GM12878 (cell line): ENCODE data around the gene MKNK1. TPM values are rescaled to one million over a fixed set of nuclear protein-coding genes. Genes with fewer than 3 reads are reported as not detected.

Source experiments
- ATAC-seq: fragments of 200-7000 bp; cut with Tn5 transposase; 3 replicates; pipeline ENCODE4 v1.9.1; 2020; ENCODE audit warnings: mild to moderate bottlenecking, moderate library complexity
- BruUV-seq: library from RNA; stranded (reverse); fragments of 400-500 nt; replicated peaks from 2 replicates; lab custom pipeline; 2021; lab: Mats Ljungman, UMichigan
- CTCF ChIA-PET: fragments of 300-600 bp; sonication (Branson Sonifier 250); formaldehyde crosslinking; extraction: SDS; loops from one replicate; lab custom pipeline; 2021; ENCODE audit warnings: inconsistent platforms; lab: Yijun Ruan, JAX
- POLR2A ChIA-PET: fragments of 350-600 bp; formaldehyde crosslinking; extraction: SDS; loops from one replicate; lab custom pipeline; 2021; ENCODE audit warnings: inconsistent platforms; lab: Charles Lee
- RAD21 ChIA-PET: fragments of 300-600 bp; sonication (Branson Sonifier 250); formaldehyde crosslinking; loops from one replicate; lab custom pipeline; 2023; ENCODE audit warnings: antibody characterized with exemption; ENCODE audit not compliant: unreplicated experiment; lab: Charles Lee
- SMC1A ChIA-PET: fragments of 300-600 bp; sonication (Branson Sonifier 250); formaldehyde crosslinking; loops from one replicate; lab custom pipeline; 2023; ENCODE audit not compliant: unreplicated experiment, uncharacterized antibody; lab: Charles Lee
- DNase-seq: peaks from one replicate; pipeline ENCODE4 v3.0.0-alpha.2; 2011; ENCODE audit warnings: low read depth, low spot score
- FAIRE-seq: peaks from 3 replicates; lab custom pipeline; 2011; peaks lifted over from hg19 to GRCh38; lab: Jason Lieb, UNC
- H2AFZ ChIP-seq: 2 replicates; pipeline ENCODE4 v1.6.0; 2011; ENCODE audit warnings: low read depth, low read length, control low read depth; ENCODE audit not compliant: control insufficient read depth
- H3K27ac ChIP-seq: 2 replicates; pipeline ENCODE4 v1.5.1; 2011; ENCODE audit warnings: control low read depth; ENCODE audit not compliant: control insufficient read depth, insufficient read depth
- H3K27me3 ChIP-seq, 2 experiments: replicated peaks in 1 of 2; 2 replicates each; pipeline versions ENCODE4 v1.6.0 to v1.6.1; 2011; ENCODE audit warnings: low read length in 1 of 2; ENCODE audit not compliant: control insufficient read depth in 2 of 2, insufficient read depth in 2 of 2
- H3K36me3 ChIP-seq, 2 experiments: 2 replicates each; pipeline ENCODE4 v1.5.1; 2011; ENCODE audit warnings: low read length in 1 of 2; ENCODE audit not compliant: control insufficient read depth in 2 of 2, insufficient read depth in 2 of 2
- H3K4me1 ChIP-seq: 2 replicates; pipeline ENCODE4 v1.6.1; 2011; ENCODE audit warnings: mild to moderate bottlenecking, low read length, moderate library complexity, mixed read lengths; ENCODE audit not compliant: control insufficient read depth, insufficient read depth
- H3K4me2 ChIP-seq: 2 replicates; pipeline ENCODE4 v1.6.0; 2011; ENCODE audit warnings: control low read depth; ENCODE audit not compliant: control insufficient read depth, insufficient read depth
- H3K4me3 ChIP-seq: fragments of 200-600 bp; sonication (generic); 2 replicates; pipeline ENCODE4 v1.5.1; 2016
- H3K79me2 ChIP-seq: 2 replicates; pipeline ENCODE4 v1.6.0; 2011; ENCODE audit warnings: low read length; ENCODE audit not compliant: control insufficient read depth, insufficient read depth
- H3K9ac ChIP-seq: 2 replicates; pipeline ENCODE4 v1.8.0; 2011; ENCODE audit warnings: low read length, control low read depth, mixed read lengths; ENCODE audit not compliant: control insufficient read depth, insufficient read depth
- H3K9me3 ChIP-seq: replicated peaks from 3 replicates; pipeline ENCODE4 v1.5.1; 2011; ENCODE audit warnings: mild to moderate bottlenecking, low read length; ENCODE audit not compliant: control insufficient read depth, insufficient read depth
- H4K20me1 ChIP-seq: 2 replicates; pipeline ENCODE4 v1.6.0; 2011; ENCODE audit not compliant: control insufficient read depth, insufficient read depth
- BACH1 ChIP-seq: fragments of 450-650 bp; IDR thresholded peaks from 2 replicates; pipeline ENCODE4 v1.6.1; 2017; ENCODE audit warnings: mild to moderate bottlenecking, borderline replicate concordance
- BCL3 ChIP-seq: IDR thresholded peaks from 2 replicates; pipeline ENCODE4 v1.6.1; 2011; ENCODE audit warnings: borderline replicate concordance, low read depth, mild to moderate bottlenecking, moderate library complexity, low read length; ENCODE audit not compliant: insufficient read depth, poor library complexity, severe bottlenecking
- KAT2A ChIP-seq: conservative IDR thresholded peaks from 2 replicates; pipeline ENCODE4 v1.6.1; 2011; ENCODE audit warnings: low read depth, low read length; ENCODE audit not compliant: control insufficient read depth
- NFXL1 ChIP-seq: fragments of 450-650 bp; IDR thresholded peaks from 2 replicates; pipeline ENCODE4 v1.6.1; 2017; ENCODE audit warnings: antibody characterized with exemption, mild to moderate bottlenecking, borderline replicate concordance
- YY1 ChIP-seq: IDR thresholded peaks from 2 replicates; pipeline ENCODE4 v1.6.1; 2011; ENCODE audit warnings: low read depth, mild to moderate bottlenecking, low read length
- ZBTB40 ChIP-seq: fragments of 450-650 bp; IDR thresholded peaks from 2 replicates; pipeline ENCODE4 v1.6.1; 2016; ENCODE audit warnings: mild to moderate bottlenecking, moderate library complexity, borderline replicate concordance
- ZNF274 ChIP-seq: IDR thresholded peaks from one replicate; pipeline ENCODE4 v1.8.0; 2011; ENCODE audit not compliant: insufficient read length, insufficient read depth
- WGBS: methylation state at CpG from one replicate; pipeline ENCODE4 v1.1.6; 2016; ENCODE audit warnings: low lambda C conversion rate; ENCODE audit not compliant: insufficient replicate concordance, insufficient coverage; ENCODE audit errors: missing lambda C conversion rate; 5-methylcytosine and 5-hydroxymethylcytosine counted together
- in situ Hi-C: fragments of 300-500 bp; cut with MboI; formaldehyde crosslinking; loops from 9 replicates; pipeline ENCODE4 v1.14.3; 2018; ENCODE audit warnings: mixed read lengths
- intact Hi-C: fragments of 100-400 bp; cut with micrococcal nuclease; formaldehyde crosslinking; loops from one replicate; pipeline ENCODE4 v1.14.2; 2022; ENCODE audit not compliant: unreplicated experiment
- polyA plus RNA-seq, 11 experiments: library from polyadenylated mRNA; depleted of rRNA in 4 of 11; unstranded in 6 of 11; stranded (reverse) in 5 of 11; fragments of >200 nt; fragmentation: Nextera tagmentation in 4 of 11; fragmentation: Illumina TruSeq in 1 of 11; extraction: Ambion mirVana in 4 of 11; extraction: Trizol in 1 of 11; gene quantifications; 1 replicate in 1 of 11; 2 replicates in 10 of 11; pipeline versions ENCODE4 v1.2.1 to v1.2.3, GENCODE V29; 2011 to 2016; ENCODE audit warnings: inconsistent platforms in 2 of 11, missing spikeins in 2 of 11, low read depth in 1 of 11
- total RNA-seq, 4 experiments: library from RNA; depleted of rRNA in 3 of 4; stranded (reverse); fragments of >200 nt in 3 of 4; fragmentation: Illumina TruSeq in 1 of 4; extraction: Trizol in 1 of 4; gene quantifications; 2 replicates each; pipeline versions ENCODE4 v1.2.1 to v1.2.3, GENCODE V29; 2013 to 2021
- TF ChIP-seq, protein P1 (sequence below): IDR thresholded peaks from 2 replicates; pipeline ENCODE4 v1.6.1; 2012; ENCODE audit warnings: low read depth, low read length, improper control_type of control experiment
- TF ChIP-seq, protein P2 (sequence below): fragments of 450-650 bp; IDR thresholded peaks from 2 replicates; pipeline ENCODE4 v1.6.1; 2016; ENCODE audit warnings: mild to moderate bottlenecking
- TF ChIP-seq, protein P3 (sequence below): fragments of 150-350 bp; IDR thresholded peaks from 2 replicates; pipeline ENCODE4 v1.6.1; 2014; ENCODE audit warnings: mild to moderate bottlenecking, low read depth, low read length
- TF ChIP-seq, protein P4 (sequence below): fragments of 450-650 bp; conservative IDR thresholded peaks from 2 replicates; pipeline ENCODE4 v1.6.1; 2017; ENCODE audit warnings: mild to moderate bottlenecking, moderate library complexity

The MKNK1 gene
- total and polyA plus RNA-seq, 10 of the 15 experiments (the other 5 are each of a cell fraction or from before 2014, with no cell fraction given): 13.7 to 29.9 (median 26.5) TPM

DNA sequence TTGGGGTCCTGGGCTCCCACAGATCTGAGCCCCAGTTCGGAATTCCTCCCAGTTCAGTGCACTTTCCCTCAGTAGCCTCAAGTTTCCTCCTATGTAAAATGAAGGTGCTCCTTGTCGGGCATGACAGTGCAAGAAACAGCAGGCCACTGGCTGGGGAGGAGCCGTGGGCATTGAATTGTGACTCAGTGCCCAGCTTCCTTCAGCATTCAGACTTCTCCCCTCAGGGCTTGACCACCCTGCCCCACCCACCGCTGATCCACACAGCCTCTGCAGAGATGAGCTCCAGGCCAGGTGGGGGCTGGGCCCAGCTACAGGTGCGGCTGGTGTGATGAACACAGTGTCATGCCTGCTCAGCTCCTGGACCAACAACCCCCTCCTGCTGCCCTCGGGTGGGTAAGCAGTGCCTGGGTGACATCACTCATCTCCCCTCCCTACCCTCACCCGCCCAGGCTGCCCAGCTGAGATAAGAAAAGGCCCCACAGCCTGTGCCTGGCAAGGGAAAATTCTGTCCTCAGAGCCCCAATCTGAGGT is 7.7 kb upstream of the MKNK1 start:
- RAD21 ChIA-PET: no interaction called here
- no peak overlapping the region; the same call in 1 of the 2 replicates for H3K9ac ChIP-seq
- H4K20me1 ChIP-seq: no peaks in the 10 kb centered on the region
- DNase-seq: no peak
- POLR2A ChIA-PET: interaction anchor here (8.8 kb wide), 1 partner anchor 8 kb away, joined by 124 read pairs; the partner anchor contains the start of gene MKNK1
- H3K27me3 ChIP-seq: no peaks in the 10 kb centered on the region
- no peak overlapping the region for H2AFZ ChIP-seq
- H3K4me3 ChIP-seq: peak overlapping the region; percentile 32; the same call in 1 of the 2 replicates
- in situ Hi-C loops: no loop called here
- H3K27ac ChIP-seq: no peak overlapping the region; the same call in 1 of the 2 replicates
- no peak for ATAC-seq
- intact Hi-C loops: no loop called here
- peak overlapping the region; percentile 30 for H3K4me2 ChIP-seq
- peaks cover 27% of the 10 kb centered on the region for H3K4me1 ChIP-seq
- 81% methylated on average over 7 of the region's 7 CpGs for WGBS
- peaks cover 0 to 6% of the 10 kb centered on the region in 2 experiments; a peak in 2 of 4 replicates for H3K36me3 ChIP-seq
- SMC1A ChIA-PET: no interaction called here
- CTCF ChIA-PET: no interaction called here
- peaks cover 36% of the 10 kb centered on the region for H3K79me2 ChIP-seq
- TF ChIP-seq, protein P1, sequence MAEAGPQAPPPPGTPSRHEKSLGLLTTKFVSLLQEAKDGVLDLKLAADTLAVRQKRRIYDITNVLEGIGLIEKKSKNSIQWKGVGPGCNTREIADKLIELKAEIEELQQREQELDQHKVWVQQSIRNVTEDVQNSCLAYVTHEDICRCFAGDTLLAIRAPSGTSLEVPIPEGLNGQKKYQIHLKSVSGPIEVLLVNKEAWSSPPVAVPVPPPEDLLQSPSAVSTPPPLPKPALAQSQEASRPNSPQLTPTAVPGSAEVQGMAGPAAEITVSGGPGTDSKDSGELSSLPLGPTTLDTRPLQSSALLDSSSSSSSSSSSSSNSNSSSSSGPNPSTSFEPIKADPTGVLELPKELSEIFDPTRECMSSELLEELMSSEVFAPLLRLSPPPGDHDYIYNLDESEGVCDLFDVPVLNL: no peak
- no peak for TF ChIP-seq NFXL1
- TF ChIP-seq YY1: no peak
- TF ChIP-seq, protein P2, sequence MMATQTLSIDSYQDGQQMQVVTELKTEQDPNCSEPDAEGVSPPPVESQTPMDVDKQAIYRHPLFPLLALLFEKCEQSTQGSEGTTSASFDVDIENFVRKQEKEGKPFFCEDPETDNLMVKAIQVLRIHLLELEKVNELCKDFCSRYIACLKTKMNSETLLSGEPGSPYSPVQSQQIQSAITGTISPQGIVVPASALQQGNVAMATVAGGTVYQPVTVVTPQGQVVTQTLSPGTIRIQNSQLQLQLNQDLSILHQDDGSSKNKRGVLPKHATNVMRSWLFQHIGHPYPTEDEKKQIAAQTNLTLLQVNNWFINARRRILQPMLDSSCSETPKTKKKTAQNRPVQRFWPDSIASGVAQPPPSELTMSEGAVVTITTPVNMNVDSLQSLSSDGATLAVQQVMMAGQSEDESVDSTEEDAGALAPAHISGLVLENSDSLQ: no peak
- TF ChIP-seq KAT2A: no peak
- TF ChIP-seq BCL3: no peak
- TF ChIP-seq, protein P3, sequence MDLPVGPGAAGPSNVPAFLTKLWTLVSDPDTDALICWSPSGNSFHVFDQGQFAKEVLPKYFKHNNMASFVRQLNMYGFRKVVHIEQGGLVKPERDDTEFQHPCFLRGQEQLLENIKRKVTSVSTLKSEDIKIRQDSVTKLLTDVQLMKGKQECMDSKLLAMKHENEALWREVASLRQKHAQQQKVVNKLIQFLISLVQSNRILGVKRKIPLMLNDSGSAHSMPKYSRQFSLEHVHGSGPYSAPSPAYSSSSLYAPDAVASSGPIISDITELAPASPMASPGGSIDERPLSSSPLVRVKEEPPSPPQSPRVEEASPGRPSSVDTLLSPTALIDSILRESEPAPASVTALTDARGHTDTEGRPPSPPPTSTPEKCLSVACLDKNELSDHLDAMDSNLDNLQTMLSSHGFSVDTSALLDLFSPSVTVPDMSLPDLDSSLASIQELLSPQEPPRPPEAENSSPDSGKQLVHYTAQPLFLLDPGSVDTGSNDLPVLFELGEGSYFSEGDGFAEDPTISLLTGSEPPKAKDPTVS: no peak
- no peak for TF ChIP-seq BACH1
- no peak for TF ChIP-seq ZNF274
- TF ChIP-seq, protein P4, sequence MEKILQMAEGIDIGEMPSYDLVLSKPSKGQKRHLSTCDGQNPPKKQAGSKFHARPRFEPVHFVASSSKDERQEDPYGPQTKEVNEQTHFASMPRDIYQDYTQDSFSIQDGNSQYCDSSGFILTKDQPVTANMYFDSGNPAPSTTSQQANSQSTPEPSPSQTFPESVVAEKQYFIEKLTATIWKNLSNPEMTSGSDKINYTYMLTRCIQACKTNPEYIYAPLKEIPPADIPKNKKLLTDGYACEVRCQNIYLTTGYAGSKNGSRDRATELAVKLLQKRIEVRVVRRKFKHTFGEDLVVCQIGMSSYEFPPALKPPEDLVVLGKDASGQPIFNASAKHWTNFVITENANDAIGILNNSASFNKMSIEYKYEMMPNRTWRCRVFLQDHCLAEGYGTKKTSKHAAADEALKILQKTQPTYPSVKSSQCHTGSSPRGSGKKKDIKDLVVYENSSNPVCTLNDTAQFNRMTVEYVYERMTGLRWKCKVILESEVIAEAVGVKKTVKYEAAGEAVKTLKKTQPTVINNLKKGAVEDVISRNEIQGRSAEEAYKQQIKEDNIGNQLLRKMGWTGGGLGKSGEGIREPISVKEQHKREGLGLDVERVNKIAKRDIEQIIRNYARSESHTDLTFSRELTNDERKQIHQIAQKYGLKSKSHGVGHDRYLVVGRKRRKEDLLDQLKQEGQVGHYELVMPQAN: no peak
- no peak for TF ChIP-seq ZBTB40
- TF ChIP-seq, all 136 proteins: peak for 0
- BruUV-seq: no TSS peak
- no peaks in the 10 kb centered on the region for H3K9me3 ChIP-seq
- FAIRE-seq: no peak
